NT2/D1 (cell line): Measurements from ENCODE around the gene CROCC2.

Source experiments
- SUZ12 ChIP-seq: IDR thresholded peaks from 2 replicates; pipeline ENCODE4 v1.6.1; 2011; ENCODE audit not compliant: insufficient read length, insufficient read depth; ENCODE audit errors: extremely low read depth
- YY1 ChIP-seq: IDR thresholded peaks from 2 replicates; pipeline ENCODE4 v1.6.1; 2011; ENCODE audit not compliant: insufficient read length, insufficient read depth
- ZNF274 ChIP-seq: IDR thresholded peaks from 2 replicates; pipeline ENCODE4 v1.6.1; 2011; ENCODE audit warnings: mild to moderate bottlenecking, low read depth, low read length

DNA sequence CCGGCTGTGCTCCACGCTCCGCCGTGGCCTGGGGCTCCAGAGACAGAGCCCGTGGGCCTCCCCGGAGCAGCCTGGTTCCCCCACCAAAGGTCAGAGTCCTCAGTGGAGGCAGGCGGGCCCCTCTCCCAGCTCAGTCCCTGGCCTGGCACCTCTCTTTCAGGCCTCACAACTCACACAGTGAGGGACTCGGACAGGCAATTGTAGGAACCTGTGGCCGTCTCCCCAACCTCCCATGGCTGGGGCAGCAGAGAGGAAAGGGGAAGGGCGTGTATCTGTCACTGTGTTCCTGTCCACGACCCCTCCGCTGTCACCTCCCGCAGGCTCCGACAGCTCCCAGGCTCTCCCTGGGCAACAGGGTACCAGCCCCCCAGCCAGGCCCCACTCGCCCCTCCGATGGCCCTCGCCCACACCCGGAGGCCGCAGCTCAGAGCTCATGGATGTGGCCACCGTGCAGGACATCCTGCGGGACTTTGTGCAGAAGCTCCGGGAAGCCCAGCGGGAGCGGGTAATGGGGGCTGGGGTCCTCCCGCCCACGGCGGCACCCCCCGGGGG, 59.8 kb downstream of the CROCC2 start:
- TF ChIP-seq ZNF274 (no peak), SUZ12 (no peak), YY1 (no peak)
